RWPE1 (cell line): ENCODE data around the gene IFITM1.
A peak's percentile ranks its signal among the peaks of the same experiment; 100 is the strongest.

Source experiments
- CTCF ChIA-PET: fragments of 350-600 bp; sonication (Branson Sonifier 250); formaldehyde crosslinking; extraction: SDS; loops from one replicate; lab custom pipeline; 2021; lab: Yijun Ruan, JAX
- POLR2A ChIA-PET: fragments of 400-600 bp; formaldehyde crosslinking; extraction: SDS; loops from one replicate; lab custom pipeline; 2020; ENCODE audit warnings: antibody characterized with exemption; ENCODE audit not compliant: low non-redundant PET; lab: Yijun Ruan, JAX
- DNase-seq: peaks from one replicate; pipeline ENCODE4 v3.0.0; 2012; ENCODE audit warnings: low spot score
- H3K27ac ChIP-seq: fragments of 450-650 bp; 2 replicates; pipeline ENCODE4 v1.5.1; 2017
- CTCF ChIP-seq: fragments of 450-650 bp; conservative IDR thresholded peaks from 2 replicates; pipeline ENCODE4 v1.5.1; 2017; ENCODE audit warnings: low read depth, mild to moderate bottlenecking

Gene IFITM1

GRCh38 chr11:291281-292210 is 22.3 kb upstream of the IFITM1 start:
- peak overlapping the region; percentile 46 for H3K27ac ChIP-seq
- ChIA-PET POLR2A (no interaction called here), CTCF (interaction anchor here (0.6 to 0.8 kb wide), 2 partner anchors 105 to 412 kb away, joined by 3 to 4 read pairs; no protein-coding TSS in a partner anchor)
- no peak for TF ChIP-seq CTCF
- no peak for DNase-seq

GRCh38 chr11:292211-293121 is 21.4 kb upstream of the IFITM1 start:
- POLR2A ChIA-PET = no interaction called here
- no peak for TF ChIP-seq CTCF
- CTCF ChIA-PET = no interaction called here
- DNase-seq = no peak
- H3K27ac ChIP-seq = no peak overlapping the region

GRCh38 chr11:293271-293851 is 20.5 kb upstream of the IFITM1 start:
- DNase-seq = no peak
- POLR2A ChIA-PET = no interaction called here
- TF ChIP-seq CTCF = no peak
- H3K27ac ChIP-seq = no peak overlapping the region
- CTCF ChIA-PET = no interaction called here

- CTCF ChIA-PET = interaction anchor here (0.6 kb wide), 1 partner anchor 43 kb away, joined by 3 read pairs; no protein-coding TSS in a partner anchor
- H3K27ac ChIP-seq = no peak overlapping the region
- DNase-seq = no peak
- no peak for TF ChIP-seq CTCF
- POLR2A ChIA-PET = no interaction called here
Measured at GRCh38 chr11:293852-294661, 19.8 kb upstream of the IFITM1 start.

- TF ChIP-seq CTCF = no peak
- no peak for DNase-seq
- CTCF ChIA-PET = interaction anchor here (0.6 kb wide), 1 partner anchor 44 kb away, joined by 3 read pairs; no protein-coding TSS in a partner anchor
- no peak overlapping the region for H3K27ac ChIP-seq
- POLR2A ChIA-PET = no interaction called here
Measured at GRCh38 chr11:294780-295179, 19.1 kb upstream of the IFITM1 start.
